HCT116 (cell line): ENCODE measurements around the gene DNPH1.

Experiments
- CTCF ChIP-seq, 3 experiments: fragments of 200-600 bp in 1 of 3; sonication (generic) in 1 of 3; IDR thresholded peaks in 2 of 3; conservative IDR thresholded peaks in 1 of 3; 2 replicates each; pipeline ENCODE4 v1.5.1; 2012 to 2017; ENCODE audit warnings: low read depth in 2 of 3, low read length in 2 of 3, antibody characterized with exemption in 1 of 3, borderline replicate concordance in 1 of 3, control low read depth in 1 of 3, mild to moderate bottlenecking in 1 of 3, mixed read lengths in 1 of 3, mixed run types in 1 of 3, moderate library complexity in 1 of 3; ENCODE audit not compliant: insufficient read depth in 1 of 3
- EGR1 ChIP-seq: IDR thresholded peaks from 2 replicates; pipeline ENCODE4 v1.6.1; 2012; ENCODE audit warnings: low read depth
- EZH2 ChIP-seq: fragments of 200-600 bp; sonication (generic); IDR thresholded peaks from 2 replicates; pipeline ENCODE4 v1.6.1; 2017; ENCODE audit warnings: antibody characterized with exemption, mixed run types
- MAX ChIP-seq: IDR thresholded peaks from 2 replicates; pipeline ENCODE4 v1.6.1; 2012
- POLR2A ChIP-seq: IDR thresholded peaks from 2 replicates; pipeline ENCODE4 v1.7.0; 2011; ENCODE audit warnings: borderline replicate concordance; ENCODE audit not compliant: insufficient read depth, insufficient read length; ENCODE audit errors: extremely low read depth
- RAD21 ChIP-seq: IDR thresholded peaks from 2 replicates; pipeline ENCODE4 v1.6.1; 2012; ENCODE audit warnings: low read depth, mild to moderate bottlenecking
- SIN3A ChIP-seq: IDR thresholded peaks from 2 replicates; pipeline ENCODE4 v1.6.1; 2012; ENCODE audit warnings: low read depth
- SRF ChIP-seq: IDR thresholded peaks from 2 replicates; pipeline ENCODE4 v1.6.1; 2012; ENCODE audit warnings: low read depth
- YY1 ChIP-seq: IDR thresholded peaks from 2 replicates; pipeline ENCODE4 v1.6.1; 2011; ENCODE audit warnings: low read length, low read depth, moderate library complexity, mild to moderate bottlenecking; ENCODE audit not compliant: insufficient replicate concordance; ENCODE audit errors: extremely low read depth

GRCh38 chr6:43219119-43219518, 10.2 kb downstream of the DNPH1 start:
- TF ChIP-seq SRF (no peak), EGR1 (no peak), POLR2A (no peak), CTCF (IDR thresholded peaks at IDR 0.05 in 2 of 3, conservative IDR thresholded peaks at IDR 0.05 in 1 of 3; ENCODE audit: borderline replicate concordance in 1 of 3, insufficient read depth in 1 of 3, low read depth in 2 of 3, low read length in 2 of 3) (no peak), MAX (no peak), RAD21 (no peak), YY1 (no peak), EZH2 (no peak), SIN3A (no peak)
